Breast epithelium (tissue), 4 donors: ENCODE measurements around the gene TLX3. TPM values are rescaled to one million over a fixed set of nuclear protein-coding genes. Genes with fewer than 3 reads are reported as not detected.
A peak's percentile ranks its signal among the peaks of the same experiment; 100 is the strongest.

Source experiments
- DNase-seq, 2 donors: peaks; one replicate each; pipeline ENCODE4 v3.0.0-alpha.2; 2019; ENCODE audit warnings: low spot score in 2 of 2
- H3K27ac ChIP-seq, 2 donors: fragments of 200-600 bp; sonication (generic) in 1 of 2; one replicate each; pipeline ENCODE4 v1.5.1; 2016 to 2019; ENCODE audit warnings: mild to moderate bottlenecking in 1 of 2
- H3K27me3 ChIP-seq, 2 donors: fragments of 200-600 bp; sonication (generic) in 1 of 2; one replicate each; pipeline versions ENCODE4 v1.5.1 to v1.6.0; 2017 to 2019; ENCODE audit warnings: control low read depth in 1 of 2, mild to moderate bottlenecking in 1 of 2
- H3K36me3 ChIP-seq: fragments of 200-600 bp; one replicate; pipeline ENCODE4 v1.5.1; 2019
- H3K4me1 ChIP-seq, 2 donors: fragments of 200-600 bp; sonication (generic); one replicate each; pipeline ENCODE4 v1.5.1; 2016 to 2019; ENCODE audit warnings: control low read depth in 1 of 2
- H3K4me3 ChIP-seq, 3 donors: fragments of 200-600 bp; sonication (generic); 1 replicate in 2 of 3; 2 replicates in 1 of 3; pipeline ENCODE4 v1.5.1; 2016 to 2019; ENCODE audit warnings: mild to moderate bottlenecking in 3 of 3, moderate library complexity in 2 of 3
- H3K9me3 ChIP-seq, 2 donors: fragments of 200-600 bp; sonication (generic) in 1 of 2; one replicate each; pipeline ENCODE4 v1.5.1; 2016 to 2019; ENCODE audit warnings: control low read depth in 1 of 2
- CTCF ChIP-seq, 3 donors: fragments of 450-650 bp; IDR thresholded peaks; one replicate each; pipeline ENCODE4 v1.5.1; 2016 to 2017; ENCODE audit warnings: antibody characterized with exemption in 3 of 3, mild to moderate bottlenecking in 3 of 3, moderate library complexity in 3 of 3
- POLR2A ChIP-seq: fragments of 450-650 bp; IDR thresholded peaks from one replicate; pipeline ENCODE4 v1.6.1; 2016; ENCODE audit warnings: antibody characterized with exemption, mild to moderate bottlenecking, moderate library complexity
- POLR2AphosphoS5 ChIP-seq, 3 donors: sonication (generic); formaldehyde crosslinking; IDR thresholded peaks; one replicate each; pipeline ENCODE4 v1.6.1; 2017; ENCODE audit warnings: antibody characterized with exemption in 3 of 3
- intact Hi-C: fragments of 100-400 bp; cut with DNase I; formaldehyde crosslinking; loops from one replicate; pipeline ENCODE4 v1.15.1; 2023; ENCODE audit warnings: low total_unique reads
- total RNA-seq, 3 donors: library from RNA; depleted of rRNA; stranded (reverse); fragments of >200 nt; gene quantifications; one replicate each; pipeline ENCODE4 v1.1.0, GENCODE V29; 2016

The TLX3 gene
- total RNA-seq, 3 donors from 2014 or later: not detected

- Histone ChIP-seq H3K4me3 (peak overlapping the region in 1 of 3 donors; percentile 44), H3K9me3 (no peaks in the 10 kb centered on the region), H3K27me3 (peaks cover 20 to 99% of the 10 kb centered on the region in 2 donors), H3K27ac (no peak overlapping the region), H3K36me3 (no peaks in the 10 kb centered on the region), H3K4me1 (peaks cover 0 to 5% of the 10 kb centered on the region in 2 donors)
- TF ChIP-seq CTCF (IDR thresholded peaks at IDR 0.05) (no peak), POLR2A (no peak), POLR2AphosphoS5 (IDR thresholded peaks at IDR 0.05) (no peak)
- no peak for DNase-seq
- intact Hi-C loops: no loop called here
These were observed 496 bp downstream of the TLX3 start for GRCh38 chr5:171309276-171310211.

GRCh38 chr5:171310212-171310818, 1.3 kb downstream of the TLX3 start:
- Histone ChIP-seq H3K27me3 (peaks cover 20 to 99% of the 10 kb centered on the region in 2 donors), H3K4me1 (peaks cover 0 to 5% of the 10 kb centered on the region in 2 donors)

GRCh38 chr5:171310819-171311321, 1.8 kb downstream of the TLX3 start:
- no peak for DNase-seq
- Histone ChIP-seq H3K4me1 (peaks cover 2 to 5% of the 10 kb centered on the region in 2 donors), H3K4me3 (peak overlapping the region in 1 of 3 donors; percentile 58)

More at GRCh38 chr5:171310212-171310818, 1.3 kb downstream of the TLX3 start:
- TF ChIP-seq POLR2A (no peak), CTCF (IDR thresholded peaks at IDR 0.05) (no peak), POLR2AphosphoS5 (IDR thresholded peaks at IDR 0.05) (no peak)
- intact Hi-C loops: no loop called here
- Histone ChIP-seq H3K4me3 (peak overlapping the region in 1 of 3 donors; percentile 58), H3K36me3 (no peaks in the 10 kb centered on the region), H3K9me3 (no peaks in the 10 kb centered on the region), H3K27ac (no peak overlapping the region)
- DNase-seq: no peak

GRCh38 chr5:171311322-171312077, 2.5 kb downstream of the TLX3 start:
- peaks cover 8 to 9% of the 10 kb centered on the region in 2 donors for H3K4me1 ChIP-seq
- no peaks in the 10 kb centered on the region for H3K36me3 ChIP-seq
- TF ChIP-seq POLR2A (no peak), CTCF (IDR thresholded peaks at IDR 0.05) (no peak), POLR2AphosphoS5 (IDR thresholded peaks at IDR 0.05) (no peak)
- DNase-seq: no peak
- H3K27me3 ChIP-seq: peaks cover 20 to 100% of the 10 kb centered on the region in 2 donors
- no peaks in the 10 kb centered on the region for H3K9me3 ChIP-seq
- intact Hi-C loops: no loop called here
- H3K27ac ChIP-seq: no peak overlapping the region
- peak overlapping the region in 1 of 3 donors; percentile 58 for H3K4me3 ChIP-seq

More at GRCh38 chr5:171310819-171311321, 1.8 kb downstream of the TLX3 start:
- peaks cover 20 to 99% of the 10 kb centered on the region in 2 donors for H3K27me3 ChIP-seq
- no peak for TF ChIP-seq CTCF (IDR thresholded peaks at IDR 0.05)
- TF ChIP-seq POLR2A: no peak
- TF ChIP-seq POLR2AphosphoS5 (IDR thresholded peaks at IDR 0.05): no peak
- intact Hi-C loops: no loop called here
- H3K9me3 ChIP-seq: no peaks in the 10 kb centered on the region
- no peak overlapping the region for H3K27ac ChIP-seq
- no peaks in the 10 kb centered on the region for H3K36me3 ChIP-seq
